Epithelial cell of proximal tubule (primary cell): ENCODE measurements around the gene RELT. TPM values are rescaled to one million over a fixed set of nuclear protein-coding genes. Genes with fewer than 3 reads are reported as not detected.

Experiments
- DNase-seq: peaks from one replicate; pipeline ENCODE4 v3.0.0-alpha.2; 2011; ENCODE audit warnings: low read depth
- H3K4me3 ChIP-seq: 2 replicates; pipeline ENCODE4 v1.5.1; 2011; ENCODE audit warnings: low read depth, mild to moderate bottlenecking, low read length
- total RNA-seq: library from RNA; depleted of rRNA; stranded (reverse); fragments of >200 nt; gene quantifications from 2 replicates; pipeline ENCODE4 v1.2.3, GENCODE V29; 2015
- TF ChIP-seq, protein P1 (sequence below): conservative IDR thresholded peaks from 2 replicates; pipeline ENCODE4 v1.5.1; 2012; ENCODE audit warnings: low read depth, mild to moderate bottlenecking, low read length

RELT gene
- total RNA-seq, 1 donor from 2014 or later: 9.1 TPM

DNA sequence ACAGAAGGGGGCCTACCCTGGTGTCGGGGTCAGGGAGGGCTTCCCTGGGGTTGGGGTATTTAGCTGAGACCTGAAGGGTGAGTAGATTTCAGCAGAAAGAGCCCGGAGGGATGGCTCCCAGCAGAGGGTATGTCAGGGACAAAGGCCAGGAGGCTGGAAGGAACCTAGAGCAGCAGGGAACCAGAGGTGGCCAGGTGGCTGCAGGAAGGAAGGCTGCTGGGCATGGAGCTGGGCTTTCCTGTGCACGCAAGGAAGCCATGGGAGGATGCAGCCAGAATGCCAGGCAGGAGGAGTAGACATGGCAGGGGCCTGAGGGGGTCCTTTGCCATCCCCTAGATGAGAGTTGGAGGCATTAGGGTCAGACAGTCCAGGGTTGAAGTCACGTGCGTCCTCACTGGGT is 27.4 kb upstream of the RELT start:
- DNase-seq: no peak
- no peak overlapping the region for H3K4me3 ChIP-seq
- TF ChIP-seq, protein P1, sequence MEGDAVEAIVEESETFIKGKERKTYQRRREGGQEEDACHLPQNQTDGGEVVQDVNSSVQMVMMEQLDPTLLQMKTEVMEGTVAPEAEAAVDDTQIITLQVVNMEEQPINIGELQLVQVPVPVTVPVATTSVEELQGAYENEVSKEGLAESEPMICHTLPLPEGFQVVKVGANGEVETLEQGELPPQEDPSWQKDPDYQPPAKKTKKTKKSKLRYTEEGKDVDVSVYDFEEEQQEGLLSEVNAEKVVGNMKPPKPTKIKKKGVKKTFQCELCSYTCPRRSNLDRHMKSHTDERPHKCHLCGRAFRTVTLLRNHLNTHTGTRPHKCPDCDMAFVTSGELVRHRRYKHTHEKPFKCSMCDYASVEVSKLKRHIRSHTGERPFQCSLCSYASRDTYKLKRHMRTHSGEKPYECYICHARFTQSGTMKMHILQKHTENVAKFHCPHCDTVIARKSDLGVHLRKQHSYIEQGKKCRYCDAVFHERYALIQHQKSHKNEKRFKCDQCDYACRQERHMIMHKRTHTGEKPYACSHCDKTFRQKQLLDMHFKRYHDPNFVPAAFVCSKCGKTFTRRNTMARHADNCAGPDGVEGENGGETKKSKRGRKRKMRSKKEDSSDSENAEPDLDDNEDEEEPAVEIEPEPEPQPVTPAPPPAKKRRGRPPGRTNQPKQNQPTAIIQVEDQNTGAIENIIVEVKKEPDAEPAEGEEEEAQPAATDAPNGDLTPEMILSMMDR: no peak

DNA sequence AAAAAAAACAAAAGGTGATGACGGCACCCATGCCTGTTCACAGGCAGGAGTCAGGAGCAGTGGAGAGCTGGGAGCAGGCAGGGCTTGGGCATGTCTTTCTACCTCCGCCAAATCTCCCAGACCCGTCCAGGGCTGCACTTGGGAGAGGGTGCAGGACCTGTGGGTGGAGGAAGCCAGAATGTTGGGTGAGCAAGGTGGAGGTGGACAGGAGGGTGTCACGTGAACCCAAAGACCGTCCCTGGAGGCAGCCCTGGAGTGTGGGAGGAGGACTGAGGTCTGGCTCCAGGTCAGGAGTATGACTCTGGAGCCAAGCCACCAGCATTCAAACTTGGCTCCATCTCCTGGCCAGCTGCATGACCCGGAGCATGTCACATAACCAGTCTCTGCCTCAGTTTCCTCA is 26.6 kb upstream of the RELT start:
- DNase-seq: no peak
- no peak overlapping the region for H3K4me3 ChIP-seq
- TF ChIP-seq, protein P1: no peak

DNA sequence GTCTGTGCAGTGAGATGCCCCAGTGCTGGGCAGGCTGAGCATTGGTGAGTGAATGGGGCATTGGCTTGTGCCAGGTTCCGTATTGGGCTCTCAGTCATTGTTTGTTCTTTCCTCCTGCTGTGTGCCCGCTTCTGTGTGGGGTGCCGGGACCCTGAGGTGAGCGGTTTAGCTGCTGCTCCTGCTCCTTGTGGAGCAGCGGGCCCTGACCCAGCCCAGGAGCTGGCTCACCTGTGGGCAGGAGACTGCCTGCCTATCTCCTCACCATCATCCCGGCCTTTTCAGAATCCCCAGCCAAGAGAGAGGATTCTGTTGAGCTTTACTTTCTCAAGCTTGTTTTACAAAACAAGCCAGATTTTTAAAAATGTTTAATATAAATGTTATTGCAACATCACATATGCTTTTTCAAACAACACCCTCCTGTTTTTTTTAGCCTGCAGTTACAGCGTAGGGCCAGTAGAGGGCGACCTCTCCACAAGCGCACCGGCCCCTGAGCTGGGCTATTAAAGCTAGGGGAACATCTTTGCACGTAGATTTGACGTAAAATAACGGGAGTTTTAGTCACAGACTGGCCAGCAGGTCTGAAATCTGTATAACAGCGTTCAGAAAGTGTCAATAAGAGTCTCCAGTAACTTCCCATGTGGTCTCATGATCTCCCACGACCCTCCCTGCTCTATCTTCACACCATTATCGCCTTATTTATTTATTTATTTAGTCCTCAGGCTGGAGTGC is 25.1 kb upstream of the RELT start:
- TF ChIP-seq, protein P1: peak; percentile 97
- H3K4me3 ChIP-seq: no peak overlapping the region
- no peak for DNase-seq

DNA sequence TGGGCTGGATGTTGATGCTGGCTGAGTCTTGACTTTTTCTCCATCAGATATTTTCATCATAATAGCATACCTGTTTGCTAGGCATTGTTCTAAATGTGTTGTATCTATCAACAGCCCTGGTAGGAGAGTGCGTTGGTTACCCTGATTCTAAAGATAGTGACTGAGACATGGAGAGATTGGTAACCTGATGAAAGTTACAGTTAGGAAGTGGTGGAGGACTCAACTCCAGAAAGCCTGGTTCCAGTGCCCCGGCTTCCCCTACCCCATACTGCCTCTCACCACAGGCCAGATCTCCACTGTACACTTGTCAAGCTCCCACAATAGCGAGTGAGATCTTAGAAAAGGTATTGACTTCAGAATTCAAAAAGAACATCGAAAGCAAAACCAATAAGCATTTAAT is 22.8 kb upstream of the RELT start:
- TF ChIP-seq, protein P1: no peak
- no peak for DNase-seq
- no peak overlapping the region for H3K4me3 ChIP-seq

DNA sequence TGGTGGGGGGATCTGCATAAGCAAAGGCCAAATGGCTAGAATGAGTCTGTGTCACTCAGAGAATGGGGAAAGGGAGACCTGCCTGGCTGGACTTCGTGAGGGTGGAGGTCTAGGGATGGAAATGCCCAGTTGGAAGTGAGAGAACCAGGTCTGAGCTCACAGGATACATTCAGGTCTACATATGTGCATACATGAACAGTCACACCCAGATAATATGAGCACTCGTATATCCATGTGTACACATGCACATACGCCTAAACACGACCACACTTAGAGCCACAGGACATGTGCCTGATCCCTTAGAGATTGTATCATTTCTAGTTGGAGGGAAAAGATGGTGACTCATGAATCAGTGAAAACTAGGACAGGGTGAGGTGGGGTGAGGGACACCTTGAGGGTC is 21.1 kb upstream of the RELT start:
- DNase-seq: no peak
- no peak overlapping the region for H3K4me3 ChIP-seq
- TF ChIP-seq, protein P1: no peak

DNA sequence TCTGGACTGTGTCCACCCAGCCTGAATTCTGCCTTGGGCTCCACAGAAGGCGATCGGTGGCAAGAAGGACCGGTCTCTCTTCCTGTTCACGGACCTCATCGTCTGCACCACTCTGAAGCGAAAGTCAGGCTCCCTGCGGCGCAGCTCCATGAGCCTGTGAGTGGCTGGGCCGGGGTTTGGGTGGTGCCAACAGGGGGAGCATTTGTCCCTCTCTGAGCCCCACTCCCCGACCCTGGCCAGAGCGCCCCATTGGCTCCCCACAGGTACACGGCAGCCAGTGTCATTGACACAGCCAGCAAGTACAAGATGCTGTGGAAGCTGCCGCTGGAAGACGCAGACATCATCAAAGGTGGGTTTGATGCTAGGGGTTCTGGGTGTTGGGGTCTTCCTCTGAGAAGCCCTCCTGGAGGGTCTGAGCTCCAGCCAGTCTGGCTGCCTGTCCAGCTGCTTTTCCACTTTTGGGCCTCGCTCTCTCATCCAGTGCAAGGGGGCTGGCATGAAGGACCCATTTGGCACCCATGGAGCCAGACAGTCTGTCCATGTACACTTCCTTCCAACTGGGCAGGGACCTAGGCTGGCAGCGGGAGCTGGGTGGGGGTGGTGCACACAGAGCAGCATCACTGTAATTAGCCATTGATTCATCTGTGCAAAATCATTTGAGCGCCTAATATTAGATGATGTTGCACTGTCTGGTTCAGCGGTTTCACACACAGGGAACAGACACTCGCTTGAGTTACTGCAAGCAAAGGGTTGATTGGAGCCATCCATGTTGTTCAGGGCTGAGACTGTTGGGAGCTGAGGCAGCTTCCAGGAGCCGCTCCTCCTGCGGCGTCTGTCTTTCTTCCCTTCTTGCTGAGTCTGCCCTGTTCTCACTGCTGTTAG is 19.0 kb upstream of the RELT start:
- no peak overlapping the region for H3K4me3 ChIP-seq
- TF ChIP-seq, protein P1: no peak

DNA sequence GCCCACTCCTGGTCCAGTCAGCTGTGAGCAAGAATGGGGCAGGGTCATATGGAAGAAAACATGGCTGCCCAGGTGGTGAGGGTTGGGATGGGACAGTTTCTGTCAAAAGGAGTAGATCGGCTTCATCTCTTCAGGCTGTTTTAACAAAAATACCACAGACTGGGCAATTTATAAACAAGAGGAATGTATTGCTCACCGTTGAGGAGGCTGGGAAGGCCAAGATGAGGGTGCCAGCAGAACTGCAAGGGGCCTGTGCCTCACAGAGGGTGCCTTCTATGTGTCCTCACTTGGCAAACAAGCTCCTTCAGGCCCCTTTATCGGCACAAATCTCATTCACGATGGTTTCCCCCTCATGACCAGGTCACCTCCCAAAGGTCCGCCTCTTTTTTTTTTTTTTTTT is 18.1 kb upstream of the RELT start:
- DNase-seq: no peak
- TF ChIP-seq, protein P1: no peak
- no peak overlapping the region for H3K4me3 ChIP-seq

More for the DNA sequence above, 19.0 kb upstream of the RELT start:
- no peak for DNase-seq
